Epithelial cell of proximal tubule (primary cell): Measurements from ENCODE around the gene RBMX. TPM values are rescaled to one million over a fixed set of nuclear protein-coding genes. Genes with fewer than 3 reads are reported as not detected.

Experiments
- DNase-seq: peaks from one replicate; pipeline ENCODE4 v3.0.0-alpha.2; 2011; ENCODE audit warnings: low read depth
- H3K4me3 ChIP-seq: 2 replicates; pipeline ENCODE4 v1.5.1; 2011; ENCODE audit warnings: low read depth, mild to moderate bottlenecking, low read length
- total RNA-seq: library from RNA; depleted of rRNA; stranded (reverse); fragments of >200 nt; gene quantifications from 2 replicates; pipeline ENCODE4 v1.2.3, GENCODE V29; 2015
- TF ChIP-seq, protein P1 (sequence below): conservative IDR thresholded peaks from 2 replicates; pipeline ENCODE4 v1.5.1; 2012; ENCODE audit warnings: low read depth, mild to moderate bottlenecking, low read length

Gene RBMX
- total RNA-seq, 1 donor from 2014 or later = 314 TPM

GRCh38 chrX:136865270-136866158, 15.0 kb downstream of the RBMX start:
- H3K4me3 ChIP-seq = no peak overlapping the region
- DNase-seq = no peak
- TF ChIP-seq, protein P1, sequence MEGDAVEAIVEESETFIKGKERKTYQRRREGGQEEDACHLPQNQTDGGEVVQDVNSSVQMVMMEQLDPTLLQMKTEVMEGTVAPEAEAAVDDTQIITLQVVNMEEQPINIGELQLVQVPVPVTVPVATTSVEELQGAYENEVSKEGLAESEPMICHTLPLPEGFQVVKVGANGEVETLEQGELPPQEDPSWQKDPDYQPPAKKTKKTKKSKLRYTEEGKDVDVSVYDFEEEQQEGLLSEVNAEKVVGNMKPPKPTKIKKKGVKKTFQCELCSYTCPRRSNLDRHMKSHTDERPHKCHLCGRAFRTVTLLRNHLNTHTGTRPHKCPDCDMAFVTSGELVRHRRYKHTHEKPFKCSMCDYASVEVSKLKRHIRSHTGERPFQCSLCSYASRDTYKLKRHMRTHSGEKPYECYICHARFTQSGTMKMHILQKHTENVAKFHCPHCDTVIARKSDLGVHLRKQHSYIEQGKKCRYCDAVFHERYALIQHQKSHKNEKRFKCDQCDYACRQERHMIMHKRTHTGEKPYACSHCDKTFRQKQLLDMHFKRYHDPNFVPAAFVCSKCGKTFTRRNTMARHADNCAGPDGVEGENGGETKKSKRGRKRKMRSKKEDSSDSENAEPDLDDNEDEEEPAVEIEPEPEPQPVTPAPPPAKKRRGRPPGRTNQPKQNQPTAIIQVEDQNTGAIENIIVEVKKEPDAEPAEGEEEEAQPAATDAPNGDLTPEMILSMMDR = no peak

- H3K4me3 ChIP-seq = no peak overlapping the region
- TF ChIP-seq, protein P1 = no peak
- no peak for DNase-seq
Measured at GRCh38 chrX:136863826-136864225, 16.7 kb downstream of the RBMX start.

GRCh38 chrX:136862546-136862945, 18.0 kb downstream of the RBMX start:
- DNase-seq = no peak
- TF ChIP-seq, protein P1 = no peak
- H3K4me3 ChIP-seq = no peak overlapping the region

DNA sequence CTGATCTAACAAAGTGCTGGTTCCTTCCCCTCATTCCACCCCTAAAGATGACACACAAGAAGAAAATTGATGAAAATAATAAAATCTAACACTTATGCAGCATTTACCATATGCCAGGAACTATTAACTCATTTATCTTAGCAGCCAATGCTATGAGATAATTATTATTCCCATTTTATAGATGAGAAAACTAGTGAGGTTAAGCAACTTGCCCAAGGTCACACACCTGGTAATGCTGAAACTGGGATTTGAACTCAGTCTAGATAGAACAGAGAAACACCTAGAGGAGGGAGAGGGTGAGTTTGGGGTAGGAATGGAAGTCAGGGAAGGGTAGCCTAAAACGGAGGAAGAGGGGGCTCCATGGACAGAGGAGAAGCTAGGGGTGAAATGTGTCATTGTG, 18.6 kb downstream of the RBMX start:
- no peak overlapping the region for H3K4me3 ChIP-seq
- TF ChIP-seq, protein P1 = no peak

GRCh38 chrX:136858007-136858756, 22.3 kb downstream of the RBMX start:
- DNase-seq = no peak
- H3K4me3 ChIP-seq = no peak overlapping the region
- TF ChIP-seq, protein P1 = no peak

More for the DNA sequence above, 18.6 kb downstream of the RBMX start:
- DNase-seq = no peak

- DNase-seq = no peak
- H3K4me3 ChIP-seq = no peak overlapping the region
- TF ChIP-seq, protein P1 = no peak
Measured at GRCh38 chrX:136856551-136856950, 24.0 kb downstream of the RBMX start.
